Measurements from ENCODE around the gene KRT26.
"Not testable (repeated sequence)": the region's sequence is repeated elsewhere in the genome, so short reads cannot be mapped to it uniquely, and the experiment has no call there.

The KRT26 gene, protein sequence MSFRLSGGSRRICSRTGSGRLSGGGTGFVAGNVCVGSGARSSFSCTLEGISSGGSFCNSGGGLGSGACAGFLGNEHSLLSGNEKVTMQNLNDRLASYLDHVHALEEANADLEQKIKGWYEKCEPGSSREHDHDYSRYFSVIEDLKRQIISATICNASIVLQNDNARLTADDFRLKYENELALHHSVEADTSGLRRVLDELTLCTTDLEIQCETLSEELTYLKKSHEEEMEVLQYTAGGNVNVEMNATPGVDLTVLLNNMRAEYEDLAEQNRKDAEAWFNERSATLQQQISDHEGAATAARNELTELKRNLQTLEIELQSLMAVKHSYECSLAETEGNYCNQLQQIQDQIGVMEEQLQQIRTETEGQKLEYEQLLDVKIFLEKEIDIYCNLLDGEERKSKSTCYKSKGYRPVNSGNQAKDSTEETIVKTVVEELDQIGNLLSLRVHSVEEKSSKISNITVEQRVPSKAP

DNA sequence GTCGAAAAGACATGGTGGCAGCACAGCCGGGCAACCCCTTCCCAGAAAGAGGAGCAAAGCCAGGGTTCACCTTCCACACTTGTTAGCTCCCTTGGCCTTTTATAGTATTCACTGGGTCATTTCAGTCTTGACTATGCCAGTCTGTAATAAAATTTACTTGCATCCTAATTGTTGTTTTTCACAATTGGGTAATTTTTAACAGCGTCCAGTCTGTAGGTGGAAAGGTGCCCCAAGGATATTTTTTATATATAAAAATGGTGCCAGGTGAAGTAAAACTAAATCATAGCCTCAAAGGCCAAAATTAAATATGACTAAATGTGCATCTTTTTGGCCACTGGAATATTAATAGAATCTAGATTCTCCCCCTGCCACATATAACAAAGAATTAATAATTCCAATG is at the start of gene KRT26:
Gene KRT26 (minus strand): TSS at position 101 of the 400 bp plus-strand sequence. CDS start 88 bp downstream, at position 13.
- DNase-seq: no peak

DNA sequence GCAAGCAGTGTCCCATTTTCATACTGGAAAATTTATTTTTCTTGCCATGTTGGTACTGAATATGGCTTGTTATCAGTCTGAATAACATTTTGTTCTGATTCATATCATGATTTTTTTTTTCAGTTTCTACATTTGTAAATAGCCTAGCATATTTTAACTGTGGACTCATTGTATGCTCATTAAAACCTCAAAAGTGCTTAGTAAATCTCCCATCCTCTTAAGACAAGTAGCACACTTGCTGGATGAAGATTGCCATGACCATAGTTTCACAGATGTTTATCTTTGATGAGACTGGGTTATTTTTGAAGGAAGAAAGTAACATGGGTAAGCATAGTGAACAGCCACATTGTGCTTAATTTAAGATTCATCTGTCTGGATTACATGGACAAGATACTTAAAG is 49.5 kb upstream of the KRT26 start:
- DNase-seq: no peak

DNA sequence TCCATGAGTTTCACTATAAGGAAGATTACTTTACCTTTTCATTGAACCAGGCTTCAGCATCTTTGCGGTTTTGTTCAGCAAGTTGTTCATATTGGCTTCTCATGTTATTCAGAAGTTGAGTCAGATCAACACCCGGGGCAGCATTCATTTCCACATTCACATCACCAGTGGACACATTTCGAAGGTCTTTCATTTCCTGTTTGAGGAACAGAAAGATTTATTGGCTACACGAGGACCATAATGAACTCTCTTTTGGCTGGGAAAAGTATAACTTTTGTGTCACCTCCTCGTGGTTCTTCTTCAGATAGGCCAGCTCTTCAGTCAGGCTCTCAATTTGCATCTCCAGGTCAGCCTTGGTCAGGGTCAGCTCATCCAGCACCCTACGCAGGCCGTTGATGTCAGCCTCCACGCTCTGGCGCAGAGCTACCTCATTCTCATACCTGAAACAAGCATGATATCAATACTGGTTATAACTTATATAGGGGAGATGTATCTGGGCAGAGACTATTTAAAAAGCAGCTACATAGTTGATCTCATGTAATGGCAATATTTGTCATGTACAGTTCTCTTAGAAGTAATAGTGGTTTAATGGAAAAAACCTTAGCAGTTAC is 48.3 kb upstream of the KRT26 start:
- no peak for DNase-seq

DNA sequence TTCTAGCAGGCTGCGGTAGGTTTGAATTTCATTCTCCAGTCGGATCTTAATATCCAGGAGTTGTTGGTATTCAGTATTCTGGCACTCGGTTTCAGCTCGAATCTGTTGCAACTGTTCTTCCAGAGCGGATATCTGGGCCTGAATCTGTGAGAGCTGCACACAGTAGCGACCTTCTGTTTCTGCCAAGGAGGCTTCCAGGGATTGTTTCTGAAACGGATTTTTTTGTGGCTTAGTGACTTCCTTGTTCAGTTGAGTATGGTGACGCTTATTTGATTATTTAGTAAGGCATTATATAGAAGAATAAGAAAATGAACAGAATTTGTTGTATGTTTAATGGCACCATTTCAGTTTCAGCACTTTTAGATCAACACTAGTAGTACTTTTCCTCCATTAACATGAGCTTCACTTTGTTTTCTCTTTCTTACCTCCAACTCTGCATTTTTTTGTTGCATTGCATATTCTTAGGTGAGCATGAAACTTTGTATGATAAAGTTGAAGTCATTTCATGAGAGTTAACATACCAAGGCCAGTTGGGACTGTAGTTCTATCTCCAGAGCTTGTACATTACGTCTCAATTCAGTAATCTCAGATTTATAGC is 47.6 kb upstream of the KRT26 start:
- no peak for DNase-seq

DNA sequence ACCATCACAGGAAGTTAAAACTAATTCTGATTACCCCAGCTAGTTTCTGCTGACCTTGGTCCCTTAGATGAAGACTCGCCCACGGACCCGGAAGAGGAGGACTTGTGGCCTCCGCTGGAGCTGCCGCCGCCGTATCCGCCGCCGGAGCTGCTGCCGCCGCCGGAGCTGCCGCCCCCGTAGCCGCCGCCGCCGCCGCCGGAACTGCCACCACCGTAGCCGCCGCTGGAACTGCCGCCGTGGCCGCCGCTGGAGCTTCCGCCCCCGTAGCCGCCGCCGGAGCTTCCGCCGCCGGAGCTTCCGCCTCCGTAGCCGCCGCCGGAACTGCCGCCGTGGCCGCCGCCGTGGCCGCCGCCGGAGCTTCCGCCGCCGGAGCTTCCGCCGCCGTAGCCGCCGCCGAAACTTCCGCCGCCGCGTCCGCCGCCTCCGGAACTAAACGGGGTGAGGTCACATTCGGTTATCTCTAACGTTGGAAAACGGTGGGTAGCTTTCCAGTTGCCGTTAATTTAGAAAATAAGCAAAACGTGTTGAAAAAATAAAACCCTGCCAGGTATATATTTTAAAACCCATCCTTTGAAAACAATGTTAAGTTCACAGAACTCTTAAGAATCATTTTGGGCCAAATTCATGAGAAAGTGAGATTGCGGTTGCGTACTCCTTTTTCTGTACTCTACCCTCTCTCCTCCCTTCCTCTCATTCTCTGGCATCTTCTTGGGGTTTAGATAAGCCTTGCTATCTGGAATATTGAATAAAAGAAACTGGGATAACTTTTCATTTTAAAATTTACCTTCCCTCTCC is 46.9 kb upstream of the KRT26 start:
- peak; percentile 64 for DNase-seq

DNA sequence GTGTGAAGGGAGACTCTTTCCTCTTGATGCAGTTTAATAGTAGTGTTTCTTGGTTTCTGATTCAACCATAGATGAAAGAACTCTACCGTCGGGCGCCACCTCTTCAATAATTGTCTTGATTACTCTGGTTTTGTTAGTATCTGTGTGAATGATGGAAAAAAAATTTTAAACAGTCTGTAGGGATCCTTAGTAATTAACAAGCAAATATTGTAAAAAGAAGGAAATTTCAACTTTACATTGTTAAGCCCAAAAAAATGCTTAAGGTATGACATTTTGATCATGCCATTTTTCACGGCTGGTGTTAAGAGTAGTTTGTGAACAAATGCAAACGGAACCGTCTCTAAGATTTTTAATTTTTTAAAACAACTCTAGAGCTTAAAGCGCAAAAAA is 46.3 kb upstream of the KRT26 start:
- DNase-seq: no peak

DNA sequence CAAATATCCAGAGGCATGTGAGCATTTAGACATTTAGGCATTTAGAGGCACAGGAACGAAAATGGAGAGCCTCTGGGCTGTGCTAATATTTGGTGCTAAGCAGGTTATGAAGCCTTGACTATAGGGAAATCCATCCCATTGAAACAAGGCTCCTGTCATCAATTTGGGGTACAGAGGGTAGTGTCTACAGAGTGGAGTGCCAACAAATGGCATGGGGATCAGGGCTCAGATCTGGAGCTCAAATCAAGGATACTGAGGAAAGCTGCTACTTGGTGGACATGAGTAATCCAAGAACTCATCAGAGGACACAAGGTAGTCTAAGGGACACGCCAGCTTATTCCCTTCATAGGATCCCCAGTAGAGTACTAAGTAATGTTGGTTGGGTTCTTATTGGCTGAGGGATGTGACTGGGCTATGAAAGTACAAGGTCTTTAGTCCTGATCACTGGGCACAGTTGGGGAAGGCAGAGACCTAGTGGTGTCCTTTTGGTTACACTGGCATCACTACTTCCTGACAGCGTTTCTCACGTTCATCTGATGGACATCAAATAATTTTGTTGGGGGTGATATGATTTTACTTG is 45.2 kb upstream of the KRT26 start:
- no peak for DNase-seq

DNA sequence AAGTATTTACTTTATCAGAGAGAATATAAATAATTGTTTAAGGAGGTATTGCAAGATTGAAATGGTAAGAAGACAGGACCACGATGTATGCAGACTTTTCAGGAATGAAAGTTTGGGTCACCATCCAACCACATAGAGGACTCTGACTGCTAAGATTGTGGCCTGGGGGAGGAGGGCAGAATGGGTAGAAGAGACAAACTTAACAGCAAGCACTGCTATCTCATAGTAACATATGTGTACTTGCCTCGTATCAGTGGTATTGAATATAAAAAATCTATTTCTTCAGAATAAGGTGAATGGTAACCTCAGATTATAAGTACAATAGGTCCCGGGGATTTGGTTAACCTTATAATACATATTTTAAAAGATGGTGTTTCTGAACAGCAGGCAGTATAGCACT is 44.6 kb upstream of the KRT26 start:
- no peak for DNase-seq

DNA sequence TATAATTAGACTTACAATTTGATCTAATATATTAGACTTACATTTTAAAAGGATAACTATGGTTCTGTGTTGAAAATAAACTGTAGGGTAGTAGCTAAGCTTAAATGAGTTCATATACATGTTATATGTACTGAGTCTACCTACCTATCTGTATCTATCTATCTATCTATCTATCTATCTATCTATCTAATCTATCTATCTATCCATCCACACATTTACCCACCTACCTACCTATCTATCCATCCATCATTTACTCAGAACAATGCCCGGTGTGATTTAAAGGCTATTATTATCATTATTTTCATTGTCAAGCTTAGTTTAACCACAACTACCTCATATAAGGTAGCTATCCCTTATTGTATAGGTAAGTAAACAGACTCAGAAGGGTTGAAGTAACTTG is 43.4 kb upstream of the KRT26 start:
- DNase-seq: no peak

DNA sequence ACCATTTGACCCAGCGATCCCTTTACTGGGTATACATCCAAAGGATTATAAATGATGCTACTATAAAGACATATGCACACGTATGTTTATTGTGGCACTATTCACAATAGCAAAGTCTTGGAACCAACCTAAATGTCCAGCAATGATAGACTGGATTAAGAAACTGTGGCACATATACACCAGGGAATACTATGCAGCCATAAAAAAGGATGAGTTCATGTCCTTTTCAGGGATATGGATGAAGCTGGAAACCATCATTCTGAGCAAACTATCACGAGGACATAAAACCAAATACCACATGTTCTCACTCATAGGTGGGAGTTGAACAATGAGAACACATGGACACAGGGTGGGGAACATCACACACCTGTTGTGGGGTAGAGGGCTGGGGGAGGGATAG is 42.7 kb upstream of the KRT26 start:
- DNase-seq: not testable (repeated sequence)

DNA sequence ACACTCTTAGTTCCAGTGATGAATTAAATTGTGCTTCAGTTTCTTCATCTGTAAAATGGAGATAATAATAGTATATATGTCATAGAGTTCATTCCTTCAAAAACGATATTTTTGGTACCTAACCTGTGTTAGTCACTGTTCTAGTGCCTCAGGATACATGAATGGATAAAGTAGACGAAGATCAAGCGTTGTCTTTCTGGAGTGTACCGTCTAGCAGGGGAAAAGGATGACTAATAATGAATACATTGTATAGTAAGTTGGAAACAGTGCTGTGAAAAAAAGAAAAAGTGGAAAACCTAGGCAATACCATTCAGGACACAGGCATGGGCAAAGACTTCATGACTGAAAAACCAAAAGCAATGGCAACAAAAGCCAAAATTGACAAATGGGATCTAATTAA is 41.8 kb upstream of the KRT26 start:
- DNase-seq: no peak

DNA sequence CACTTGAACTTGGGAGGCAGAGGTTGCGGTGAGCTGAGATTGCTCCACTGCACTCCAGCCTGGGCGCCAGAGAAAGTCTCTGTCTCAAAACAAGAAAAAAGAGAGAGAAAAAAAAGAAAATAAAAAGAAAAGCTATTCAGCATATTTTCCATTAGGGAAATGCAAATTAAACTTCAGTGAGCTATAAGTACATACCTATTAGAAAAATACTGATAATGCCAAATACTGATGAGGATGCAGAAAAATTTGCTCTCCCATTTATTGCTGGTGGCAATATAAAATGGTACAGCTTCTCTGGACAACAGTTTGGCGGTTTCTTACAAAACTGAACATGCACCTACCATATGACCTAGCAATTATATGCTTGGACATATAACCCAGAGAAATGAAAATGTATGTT is 40.6 kb upstream of the KRT26 start:
- DNase-seq: no peak

DNA sequence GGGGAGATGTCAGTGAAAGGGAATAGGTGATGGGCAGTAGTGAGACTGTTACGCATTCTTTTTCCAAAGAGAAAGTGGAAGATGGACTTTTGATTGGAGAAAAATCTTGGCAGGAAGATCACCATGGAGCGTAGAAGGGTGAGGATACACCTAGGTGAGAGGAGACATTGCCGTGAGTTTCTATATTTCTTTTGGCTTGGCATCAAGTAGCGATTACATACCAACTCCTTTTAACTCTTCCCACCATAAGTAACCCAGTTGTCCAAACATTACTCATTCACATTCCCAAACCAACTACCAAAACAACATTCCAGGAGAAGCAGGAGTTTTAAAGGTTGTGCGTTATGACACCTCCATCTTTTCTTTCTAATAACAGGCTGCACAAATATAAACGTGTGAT is 38.5 kb upstream of the KRT26 start:
- no peak for DNase-seq

DNA sequence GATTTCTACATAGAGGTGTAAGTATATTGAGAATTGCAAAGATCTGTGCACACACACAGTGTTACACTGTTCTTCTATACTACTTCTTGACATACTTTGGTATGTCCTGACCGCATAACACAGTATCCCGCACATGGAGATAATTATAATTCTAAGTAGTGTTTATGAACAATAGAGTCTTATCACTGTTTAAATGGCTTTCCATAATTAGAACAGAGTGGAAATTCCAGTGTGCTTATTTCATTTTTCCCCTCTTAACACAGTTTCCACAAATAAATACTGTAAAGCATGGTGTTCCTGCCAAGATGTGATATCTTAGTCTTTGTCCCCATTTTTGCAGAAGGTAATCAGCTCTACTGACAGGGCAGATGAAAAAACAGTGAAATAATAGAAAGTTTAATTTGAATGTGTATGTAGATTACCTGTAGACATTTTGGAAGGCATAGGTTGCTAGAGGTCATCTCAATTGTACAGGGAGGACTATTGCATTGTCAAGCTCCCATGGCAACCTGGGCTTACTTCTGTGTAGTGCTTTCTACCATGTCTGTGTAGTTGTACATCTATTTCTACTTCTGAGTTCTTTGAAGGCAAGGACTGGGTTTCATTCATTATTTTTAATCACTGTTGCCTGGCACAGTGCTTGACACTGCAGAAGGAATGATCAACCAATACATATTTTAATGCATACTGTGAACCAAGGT is 37.9 kb upstream of the KRT26 start:
- no peak for DNase-seq

DNA sequence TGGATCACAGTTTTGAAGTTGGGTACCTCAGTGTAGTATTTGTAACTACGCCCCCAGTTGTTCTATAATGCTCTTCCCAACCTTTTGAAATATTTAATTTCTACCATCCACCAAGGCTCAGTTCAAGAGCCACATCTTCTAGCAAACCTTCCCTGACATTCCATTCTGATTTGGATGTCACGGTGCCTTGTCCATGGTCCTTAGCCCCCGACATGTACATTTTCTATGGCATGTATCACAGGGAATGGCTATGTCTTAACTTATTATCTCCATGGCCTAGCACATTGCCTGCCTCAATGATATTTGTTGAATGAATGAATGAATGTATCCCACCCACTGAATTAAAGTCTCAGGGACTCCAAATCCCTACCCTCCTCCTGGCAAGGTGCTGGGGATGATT is 34.1 kb upstream of the KRT26 start:
- no peak for DNase-seq

DNA sequence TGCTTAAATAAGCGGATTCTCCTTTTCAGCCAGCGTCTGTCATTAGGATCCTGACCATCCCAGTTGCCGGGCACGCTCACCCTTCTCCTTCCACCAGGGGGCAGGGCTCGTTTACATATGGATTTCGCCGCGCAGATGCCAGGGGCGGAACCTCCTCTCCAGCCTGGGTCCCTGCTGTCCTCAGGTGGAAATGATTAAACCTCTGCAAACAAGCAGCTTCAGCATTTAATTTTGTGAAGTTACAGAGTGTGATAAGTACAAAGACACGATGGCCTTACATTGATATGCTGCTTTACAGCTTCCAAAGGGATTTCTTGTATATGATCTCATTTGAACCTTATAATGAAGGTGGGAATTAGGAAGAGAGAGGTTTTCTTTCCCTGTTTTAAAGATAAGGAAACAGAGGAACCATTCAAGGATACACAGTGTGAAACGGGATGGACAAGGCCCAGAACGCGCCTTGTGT is 31.6 kb upstream of the KRT26 start:
- DNase-seq: peak; percentile 66

DNA sequence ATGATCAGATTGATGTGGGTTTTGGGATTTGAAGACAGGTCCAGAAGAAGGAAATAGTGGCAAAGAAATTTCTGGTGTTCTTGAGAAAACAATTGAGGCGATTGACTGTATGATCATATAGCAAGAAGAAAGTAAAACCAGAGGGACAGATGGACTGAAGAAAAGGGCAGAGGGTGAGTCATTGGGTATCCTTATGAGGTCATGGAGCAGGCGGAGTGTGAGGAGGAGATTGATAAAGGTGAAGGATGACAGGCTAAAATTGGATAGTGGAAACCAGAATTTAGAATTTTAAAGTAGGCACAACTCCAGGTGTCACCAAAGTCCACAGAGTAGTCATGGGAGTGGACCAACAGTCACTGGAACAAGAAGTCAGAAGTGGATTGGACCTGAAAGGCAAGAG is 29.2 kb upstream of the KRT26 start:
- DNase-seq: no peak

DNA sequence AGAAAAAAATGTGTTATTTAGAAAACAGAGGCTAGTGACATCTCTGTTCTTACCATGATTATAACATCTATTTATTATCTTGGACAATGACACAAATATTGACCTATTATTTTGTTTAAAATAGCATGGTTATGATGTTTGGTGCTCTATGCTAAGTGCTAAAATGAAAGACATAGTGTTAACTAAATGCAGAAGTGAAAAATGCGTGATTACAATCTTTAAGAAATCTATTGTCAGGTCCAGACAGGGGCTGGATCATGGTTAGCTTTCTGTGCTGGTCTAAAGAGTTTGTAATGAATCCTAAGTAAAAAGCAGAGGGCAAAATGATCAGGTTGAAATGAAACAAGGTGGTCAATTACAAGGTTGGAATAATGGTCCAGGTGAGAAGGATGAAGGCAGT is 28.4 kb upstream of the KRT26 start:
- DNase-seq: no peak

DNA sequence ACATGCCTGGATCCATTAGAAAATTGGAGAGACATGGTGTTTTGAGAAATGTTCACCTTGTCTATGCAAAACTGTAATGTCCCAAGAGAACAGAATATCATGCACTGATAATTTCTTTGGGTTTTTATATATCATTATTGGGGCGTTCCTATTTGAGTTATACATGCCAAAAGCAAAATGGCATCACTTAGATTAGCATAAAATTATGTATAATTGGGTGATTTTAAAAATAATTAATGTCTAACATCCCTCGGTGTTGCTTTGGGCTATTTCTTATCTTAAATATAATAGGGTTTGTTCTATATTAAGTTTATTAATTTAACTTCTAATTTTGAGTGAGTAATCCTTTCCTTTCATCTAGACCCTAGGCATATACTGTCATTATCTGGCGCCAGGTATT is 27.9 kb upstream of the KRT26 start, which contains the start of gene KRT28:
Gene KRT28 (minus strand): TSS at position 101 of the 400 bp plus-strand sequence. CDS start 66 bp downstream, at position 35.
- no peak for DNase-seq

DNA sequence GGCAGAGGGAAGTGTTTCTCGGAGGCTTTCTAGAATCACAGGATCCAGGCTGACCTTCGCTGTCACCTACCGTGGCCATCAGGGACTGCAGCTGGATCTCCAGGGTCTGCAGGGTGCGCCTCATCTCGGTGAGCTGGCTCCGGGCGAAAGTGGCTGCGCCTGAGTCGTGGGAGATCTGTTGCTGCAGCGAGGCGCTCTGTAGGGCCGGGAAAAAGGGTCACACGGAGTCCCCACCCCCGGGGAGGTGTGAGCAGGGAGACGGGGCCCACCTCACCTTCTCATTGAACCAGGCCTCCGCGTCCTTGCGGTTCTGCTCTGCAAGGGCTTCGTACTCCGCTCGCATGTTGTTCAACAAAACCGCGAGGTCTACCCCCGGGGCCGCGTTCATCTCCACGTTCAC is 24.8 kb upstream of the KRT26 start:
- DNase-seq: no peak

DNA sequence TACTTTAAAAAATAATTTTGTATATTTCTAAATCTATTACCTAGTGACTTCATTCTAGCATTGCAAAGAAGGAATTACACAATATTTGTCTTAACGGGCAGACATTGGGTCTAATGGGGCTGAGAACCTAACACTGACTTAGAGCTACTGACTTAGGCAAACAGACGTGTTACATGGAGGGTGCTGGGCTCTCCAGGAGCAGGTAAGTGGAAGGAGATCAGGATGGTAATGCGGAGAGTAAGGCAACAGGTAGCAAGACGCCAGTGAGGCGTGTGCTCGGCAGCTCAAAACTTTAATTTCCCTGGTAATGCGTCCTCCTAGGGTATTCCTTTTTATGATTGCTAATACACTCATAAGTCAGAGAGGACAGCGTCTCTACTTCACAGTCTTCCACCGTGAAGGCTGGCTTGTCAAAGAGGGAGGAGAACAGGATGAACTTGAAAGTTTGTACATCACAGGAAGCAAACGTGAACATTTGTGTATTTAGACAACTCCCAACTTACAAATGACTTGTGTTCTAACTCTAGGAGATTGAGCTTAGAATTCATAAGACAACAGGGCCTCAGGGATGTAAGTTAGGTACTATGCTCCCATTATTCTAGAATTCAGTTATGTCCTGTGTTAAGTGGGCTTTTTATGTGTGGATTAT is 23.1 kb upstream of the KRT26 start:
- DNase-seq: no peak

DNA sequence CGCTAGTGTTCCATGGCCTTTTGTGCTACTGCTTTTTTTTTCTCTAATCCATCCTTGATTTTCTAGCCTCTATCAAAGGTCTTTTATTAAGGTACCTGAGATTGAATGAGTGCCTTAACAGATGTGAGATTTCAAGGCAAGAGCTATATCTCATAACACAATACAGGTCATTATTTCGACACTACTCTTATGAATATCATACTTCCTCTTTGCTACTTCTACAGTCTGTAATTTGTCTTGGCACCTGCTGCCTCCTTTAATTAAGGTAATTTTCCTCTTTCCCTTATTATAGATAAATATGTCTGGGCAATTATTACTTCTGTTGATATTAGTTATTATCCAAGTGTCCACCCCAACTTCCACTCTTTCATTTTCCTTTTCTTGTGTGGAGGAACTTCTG is 22.5 kb upstream of the KRT26 start:
- no peak for DNase-seq
